CD4-positive, alpha-beta T cell treated with Interleukin-15 for 1 hour (primary cell): ENCODE measurements around the gene TSPAN2.

ENCODE experiments used
- DNase-seq: peaks from one replicate; pipeline ENCODE4 v3.0.0-alpha.2; 2020

The TSPAN2 gene

DNA sequence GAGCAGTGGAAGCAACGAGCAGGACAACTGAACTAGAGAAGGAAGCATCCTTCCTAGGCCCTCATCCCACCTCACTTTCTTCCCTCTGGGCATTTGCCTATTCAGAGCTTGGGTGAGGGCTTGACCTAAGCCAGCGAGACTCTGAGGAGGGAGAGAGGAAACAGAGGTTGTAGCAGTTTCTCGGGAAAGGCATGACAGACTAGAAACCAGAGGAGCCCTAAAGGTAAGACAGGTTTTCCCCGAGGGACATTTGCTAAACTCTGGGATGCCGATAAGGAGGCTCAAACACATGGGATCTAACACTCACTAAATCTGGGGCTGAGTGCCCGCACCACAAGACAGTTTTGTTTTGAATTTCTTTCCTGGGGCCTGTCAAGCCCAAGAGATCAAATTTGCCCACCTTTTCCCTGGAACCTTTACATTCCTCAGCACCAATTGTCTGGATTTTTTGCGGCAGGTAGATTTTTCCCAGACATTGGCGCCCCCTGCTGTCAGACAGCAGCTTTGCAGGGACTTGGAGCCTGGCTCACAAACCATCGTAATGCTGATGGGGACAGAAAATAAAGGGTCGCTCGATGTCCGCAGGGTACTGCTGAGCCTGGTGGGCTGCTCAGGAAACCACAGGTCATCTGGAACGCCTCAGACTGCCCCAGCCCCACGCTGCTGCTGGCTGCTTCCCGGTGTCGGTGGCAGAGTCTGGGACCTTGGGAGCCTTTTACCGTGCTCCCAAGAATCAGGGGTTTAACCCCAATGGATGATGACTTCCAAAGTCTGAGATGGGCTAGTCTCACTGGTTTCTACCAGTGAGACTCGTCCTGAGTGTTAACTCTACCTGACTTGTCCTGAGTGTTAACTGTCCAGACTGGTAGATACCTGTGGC, 23.4 kb upstream of the TSPAN2 start:
- peak; percentile 43 for DNase-seq

DNA sequence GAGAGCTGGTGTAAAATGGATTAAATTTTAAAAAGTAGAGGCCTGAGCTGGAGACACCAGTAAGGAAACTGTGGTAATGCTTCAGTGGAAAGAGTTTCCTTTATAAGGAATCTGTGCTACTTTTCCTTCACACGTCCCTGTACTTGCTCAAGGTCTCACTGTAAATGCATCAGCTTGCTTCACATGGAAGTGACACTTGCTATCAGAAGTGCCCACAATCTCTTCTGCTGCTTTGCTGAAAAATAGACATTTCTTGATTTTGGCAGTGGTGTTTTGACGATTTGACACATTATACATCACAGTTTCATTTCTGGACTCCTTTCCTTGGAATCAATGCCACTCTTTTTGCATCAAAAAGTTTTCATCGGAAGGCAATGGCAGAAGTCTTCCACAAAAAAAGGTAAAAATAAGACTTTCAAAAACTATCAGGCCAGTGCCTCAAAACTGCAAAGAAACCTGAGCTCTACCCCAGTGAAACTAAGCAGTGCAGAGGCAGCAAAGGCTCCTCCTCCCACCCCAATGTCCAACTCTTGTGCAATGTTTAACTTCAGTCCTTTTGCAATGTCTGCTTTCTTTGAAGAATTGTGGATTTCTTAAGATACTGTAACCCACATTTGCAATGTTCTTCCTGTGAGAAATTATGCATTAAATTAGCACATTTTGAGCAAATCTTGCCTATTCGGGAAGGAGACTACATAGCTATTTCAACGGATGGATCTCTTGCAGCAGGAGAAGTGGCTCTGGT, 18.4 kb upstream of the TSPAN2 start:
- DNase-seq, result no peak

GRCh38 chr1:115105831-115106230, 16.5 kb upstream of the TSPAN2 start:
- no peak for DNase-seq

DNA sequence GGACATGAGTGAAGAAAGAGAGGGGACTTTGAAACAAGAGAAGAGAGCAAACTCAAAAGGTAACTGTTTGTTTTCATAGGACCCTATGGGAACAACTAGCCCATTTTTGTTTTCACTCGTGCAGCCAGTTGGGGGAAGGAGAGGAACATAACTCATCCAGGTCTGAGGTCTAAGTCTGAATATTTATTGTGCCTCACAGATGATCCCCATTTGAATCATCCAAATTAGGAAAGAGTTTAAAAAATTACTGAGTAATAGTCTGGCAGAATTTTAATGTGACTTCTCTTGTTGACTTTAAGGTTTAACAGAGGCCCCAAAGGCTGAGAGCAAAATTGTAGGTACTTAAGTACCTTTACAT, 10.4 kb upstream of the TSPAN2 start:
- no peak for DNase-seq

GRCh38 chr1:115098979-115099692, 9.8 kb upstream of the TSPAN2 start:
- DNase-seq, result peak; percentile 92

- DNase-seq, result no peak
These were observed 2.9 kb upstream of the TSPAN2 start for GRCh38 chr1:115092175-115092574.

GRCh38 chr1:115091572-115091971, 2.3 kb upstream of the TSPAN2 start:
- no peak for DNase-seq

DNA sequence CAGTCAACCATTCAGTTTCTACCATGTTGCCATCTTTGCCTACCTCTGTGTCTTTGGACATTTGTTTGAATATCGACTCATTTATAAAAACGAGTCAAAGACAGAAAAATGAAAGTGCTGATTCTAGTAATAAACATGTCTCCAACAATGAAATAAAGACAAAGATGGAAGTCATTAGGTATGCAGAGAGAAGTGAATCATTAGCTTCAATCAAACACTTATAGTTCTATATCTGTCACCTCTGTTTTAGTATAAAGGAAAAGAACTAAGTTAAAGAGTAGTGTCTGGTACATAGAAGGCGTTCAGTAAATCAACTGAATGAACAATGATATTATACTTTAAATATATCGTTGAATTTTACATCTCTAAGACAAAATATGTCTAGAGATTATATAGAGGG, 1.7 kb upstream of the TSPAN2 start:
- no peak for DNase-seq

DNA sequence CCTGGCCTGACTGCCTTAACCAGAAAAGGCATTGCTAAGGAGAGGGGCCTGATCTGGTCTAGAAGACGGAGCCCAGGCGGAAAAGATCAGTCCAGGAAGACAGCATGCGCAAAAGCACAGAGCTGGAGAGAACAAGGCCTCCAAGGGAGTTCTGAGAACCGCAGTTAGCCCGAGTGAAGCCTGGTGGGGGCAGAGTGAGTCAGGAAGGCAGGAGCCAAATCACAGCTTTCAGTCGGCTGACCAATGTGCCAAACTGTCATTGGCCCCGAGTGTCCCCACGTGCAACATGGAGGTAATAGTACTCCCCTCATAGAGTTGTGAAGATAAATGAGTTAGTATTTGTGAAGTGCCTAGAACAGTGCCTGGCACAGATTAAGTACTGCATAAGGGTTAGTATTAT, 1.2 kb upstream of the TSPAN2 start:
- no peak for DNase-seq

DNA sequence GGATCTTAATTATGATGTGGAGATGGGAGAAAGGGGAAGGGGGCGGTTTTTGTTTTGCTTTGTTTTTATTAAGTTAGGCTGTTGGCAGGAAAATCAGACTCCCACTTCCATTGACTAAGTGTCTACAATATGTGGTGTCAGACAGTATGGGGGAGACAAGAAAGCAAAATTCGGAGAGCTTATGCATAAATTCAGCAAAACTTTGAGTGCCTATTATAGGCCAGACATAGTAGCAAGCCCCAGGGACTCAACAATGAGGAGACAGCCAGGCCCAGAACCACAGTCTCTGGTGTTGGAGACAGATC, 835 bp upstream of the TSPAN2 start:
- DNase-seq, result no peak

DNA sequence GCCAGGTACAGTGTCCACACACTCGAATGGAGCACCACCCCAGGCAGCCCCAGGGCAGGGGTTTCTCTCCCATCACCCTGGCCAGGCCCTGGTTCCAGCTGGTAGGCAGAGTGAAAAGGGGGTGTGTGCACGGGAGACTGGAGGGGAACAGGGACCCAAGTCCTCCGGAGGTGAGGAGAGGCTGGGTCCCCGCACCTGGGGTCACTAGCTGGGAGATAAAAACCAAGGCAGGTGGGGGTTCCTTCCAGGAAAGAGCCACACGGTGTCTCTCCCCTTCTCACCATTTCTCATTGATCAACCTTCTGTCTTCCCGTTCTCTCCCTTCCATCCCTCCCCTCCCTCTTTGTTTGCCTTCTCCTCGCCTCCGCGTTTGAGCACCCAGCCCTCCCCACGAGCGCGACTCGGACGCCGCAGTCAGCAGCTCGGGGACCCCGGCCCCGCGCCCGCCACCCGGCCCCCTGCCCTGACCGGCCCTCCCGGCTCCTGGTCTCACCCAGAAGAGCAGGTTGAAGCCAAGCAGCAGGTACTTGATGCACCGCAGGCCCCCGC, 358 bp downstream of the TSPAN2 start:
- no peak for DNase-seq

GRCh38 chr1:115088115-115088778, 1.1 kb downstream of the TSPAN2 start:
- no peak for DNase-seq

DNA sequence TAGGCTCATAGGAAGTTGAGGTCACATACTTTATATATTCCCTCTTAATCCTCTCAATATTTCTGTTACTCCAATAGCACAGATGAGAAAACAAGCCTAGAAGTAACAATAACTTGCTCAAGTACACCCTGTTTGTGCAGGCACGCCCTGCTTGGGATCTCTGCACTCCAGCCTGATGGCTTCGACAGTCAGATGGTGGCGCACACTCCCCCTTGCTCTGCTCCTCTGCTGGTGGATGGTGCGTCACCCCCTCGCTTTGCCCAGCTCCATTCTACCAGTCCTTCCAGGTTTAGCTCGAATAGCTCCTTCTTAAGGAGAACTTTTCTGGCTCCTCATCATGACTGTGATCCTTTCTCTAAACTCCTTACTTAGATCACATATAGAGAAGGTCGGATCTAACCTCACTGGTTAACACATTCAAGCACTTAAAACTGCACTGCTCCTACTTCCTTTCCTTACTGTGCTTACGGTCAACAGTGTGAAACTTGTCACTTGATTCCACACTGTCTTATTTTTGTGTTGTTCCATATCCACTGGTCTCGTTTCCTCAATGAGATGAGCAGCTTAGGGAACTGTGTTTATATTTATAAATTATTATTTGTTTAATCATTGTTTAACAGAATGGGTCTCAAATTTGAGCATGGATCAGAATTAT, 3.0 kb downstream of the TSPAN2 start:
- no peak for DNase-seq

GRCh38 chr1:115084902-115085511, 4.3 kb downstream of the TSPAN2 start:
- DNase-seq, result no peak

DNA sequence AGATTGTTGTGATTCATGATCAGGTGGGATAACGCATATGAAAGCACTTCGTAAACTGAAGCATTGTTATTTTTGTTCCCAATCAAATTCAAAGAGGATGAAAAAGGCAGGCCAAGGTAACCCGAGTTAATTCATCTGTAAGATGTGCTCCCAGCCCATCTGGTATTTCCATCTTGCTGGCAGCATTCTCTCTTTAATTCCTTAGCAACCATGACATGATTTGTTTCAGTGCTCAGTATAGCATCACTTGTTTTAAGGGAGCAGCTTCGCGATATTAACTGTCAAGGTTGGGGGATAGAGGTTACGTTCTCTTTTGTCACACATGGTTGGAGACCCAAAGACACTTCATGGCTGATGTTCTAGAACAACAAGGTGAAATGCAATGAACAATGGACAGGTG, 6.4 kb downstream of the TSPAN2 start:
- DNase-seq, result no peak

GRCh38 chr1:115078708-115079107, 10.6 kb downstream of the TSPAN2 start:
- no peak for DNase-seq

DNA sequence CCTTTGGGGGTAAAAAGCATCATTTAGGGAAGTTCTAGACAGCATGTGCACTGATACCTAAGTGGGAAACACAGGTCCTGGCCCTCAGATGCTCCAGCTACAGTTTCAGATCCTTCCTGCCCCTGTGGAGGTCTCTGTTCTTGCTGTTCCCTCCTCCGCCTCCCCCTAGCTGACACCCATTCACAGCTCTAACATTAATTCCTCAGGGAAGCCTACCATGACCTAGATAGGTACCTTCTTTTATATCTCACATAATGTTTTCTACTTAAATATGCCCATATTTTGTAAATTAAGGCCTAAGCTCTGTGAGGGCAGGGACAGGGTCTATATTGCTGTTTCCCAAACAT, 11.3 kb downstream of the TSPAN2 start:
- no peak for DNase-seq

DNA sequence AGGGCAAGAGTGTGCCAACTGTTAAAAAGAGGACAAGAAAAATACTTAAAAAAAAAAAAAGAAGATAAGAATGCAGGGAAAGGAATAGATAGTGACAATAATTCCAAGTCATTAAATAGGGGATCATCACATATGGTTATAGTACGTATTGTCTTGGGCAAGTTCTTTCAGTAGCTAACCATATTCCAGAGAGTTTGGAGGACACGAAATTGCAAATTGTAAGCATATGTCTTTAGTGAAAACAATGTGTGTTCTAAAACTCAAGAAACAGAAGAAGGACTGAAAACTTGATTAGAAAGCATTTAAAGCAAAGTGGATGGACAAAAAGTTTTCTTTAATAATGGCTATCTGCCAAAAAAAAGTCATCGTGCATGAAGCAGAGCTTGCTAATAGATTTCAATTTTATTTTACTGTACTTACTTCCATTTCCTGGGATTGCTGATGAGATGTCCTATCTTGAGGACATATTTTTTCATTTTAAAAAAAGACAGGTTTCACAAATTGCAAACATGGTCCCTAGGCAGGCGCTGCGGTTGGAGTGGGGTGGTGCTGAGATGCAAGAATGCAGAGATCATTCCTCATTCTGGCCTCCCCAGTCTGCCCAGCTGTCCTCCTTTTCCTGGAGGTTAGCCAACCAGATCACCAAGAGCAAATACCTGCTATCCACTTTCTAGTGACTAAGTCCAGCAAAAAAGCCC, 11.9 kb downstream of the TSPAN2 start:
- DNase-seq, result no peak

DNA sequence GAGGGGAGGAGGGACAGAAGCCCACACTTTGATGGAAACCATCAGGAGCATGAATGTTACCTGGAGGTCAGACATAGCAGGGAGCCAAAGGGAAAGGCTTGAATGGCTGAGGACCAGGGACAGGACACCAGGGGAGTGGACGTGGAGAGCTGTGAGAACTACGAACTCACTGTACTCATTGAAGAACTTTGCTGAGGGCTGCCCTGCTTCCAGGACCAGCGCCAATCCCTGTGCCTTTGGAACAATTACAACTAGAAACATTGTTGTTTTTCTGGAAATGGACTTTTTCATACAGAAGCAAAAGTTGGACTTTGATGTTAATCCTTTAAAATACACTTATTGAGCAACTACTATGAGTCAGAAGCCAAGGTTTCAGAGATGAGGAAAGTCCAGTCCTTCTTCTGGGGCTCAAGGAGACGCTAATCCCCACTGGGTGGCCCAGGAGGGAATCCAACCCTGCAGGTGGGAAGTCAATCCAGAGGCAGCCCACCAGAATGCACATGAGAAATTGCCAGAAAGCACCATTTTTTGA, 12.9 kb downstream of the TSPAN2 start:
- no peak for DNase-seq

- no peak for DNase-seq
These were observed 14.3 kb downstream of the TSPAN2 start for GRCh38 chr1:115074839-115075534.
